DMS79 treated with DMSO at 0.1 percent for 48 hours (cell line): ENCODE results near the gene ZNF200.
A peak's percentile ranks its signal among the peaks of the same experiment; 100 is the strongest.
"Not testable (repeated sequence)": the region's sequence is repeated elsewhere in the genome, so short reads cannot be mapped to it uniquely, and the experiment has no call there.

ENCODE experiments used
- DNase-seq: peaks from one replicate; lab custom pipeline; 2025; lab: John Stamatoyannopoulos, UW

ZNF200 gene

GRCh38 chr16:3234857-3235561 lies at the start of gene ZNF200:
Gene ZNF200, minus strand, starts transcription at chr16:3235158. Its CDS starts 1,403 bp downstream, at chr16:3233755.
- peak; percentile 84 for DNase-seq

DNA sequence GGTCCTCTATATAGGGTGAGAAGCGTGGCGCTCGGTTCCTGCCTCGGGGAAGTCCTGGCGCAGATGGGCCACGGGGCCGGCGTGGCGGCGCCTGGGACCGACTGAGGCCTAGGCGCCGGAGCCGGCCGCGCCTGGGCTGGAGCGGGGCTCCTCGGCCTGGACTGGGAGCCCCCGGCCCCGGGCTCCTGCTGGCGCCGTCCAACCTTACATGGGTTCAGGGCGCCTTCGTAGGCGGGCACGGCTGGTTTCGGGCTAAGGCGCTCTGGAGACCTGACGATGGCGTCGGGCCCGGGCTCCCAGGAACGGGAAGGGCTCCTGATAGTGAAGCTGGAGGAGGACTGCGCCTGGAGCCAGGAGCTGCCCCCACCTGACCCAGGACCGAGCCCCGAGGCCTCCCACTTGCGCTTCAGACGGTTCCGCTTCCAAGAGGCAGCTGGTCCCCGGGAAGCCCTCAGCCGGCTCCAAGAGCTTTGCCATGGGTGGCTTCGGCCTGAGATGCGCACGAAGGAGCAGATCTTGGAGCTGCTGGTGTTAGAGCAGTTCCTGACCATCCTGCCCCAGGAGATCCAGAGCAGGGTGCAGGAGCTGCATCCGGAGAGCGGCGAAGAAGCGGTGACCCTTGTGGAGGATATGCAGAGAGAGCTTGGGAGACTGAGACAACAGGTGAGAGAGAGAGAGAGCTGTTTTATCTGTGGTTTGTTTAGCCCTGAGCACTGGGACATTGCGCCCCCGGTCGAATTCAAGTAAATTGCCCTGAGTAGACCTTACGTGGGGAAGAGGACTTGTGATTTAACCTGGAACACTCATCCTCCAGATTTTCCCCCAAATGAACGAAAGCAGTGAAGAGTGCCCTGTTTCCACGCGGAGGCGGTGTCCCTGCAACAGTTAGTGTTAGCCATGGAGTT lies 48.8 kb upstream of the ZNF200 start:
- no peak for DNase-seq

GRCh38 chr16:3282730-3283542 lies 48.0 kb upstream of the ZNF200 start, which contains the start of gene ZNF263:
Gene ZNF263, plus strand, starts transcription at chr16:3283491. Its CDS starts 328 bp downstream, at chr16:3283819.
- peak; percentile 96 for DNase-seq

GRCh38 chr16:3282103-3282729 lies 47.3 kb upstream of the ZNF200 start:
- peak; percentile 81 for DNase-seq

DNA sequence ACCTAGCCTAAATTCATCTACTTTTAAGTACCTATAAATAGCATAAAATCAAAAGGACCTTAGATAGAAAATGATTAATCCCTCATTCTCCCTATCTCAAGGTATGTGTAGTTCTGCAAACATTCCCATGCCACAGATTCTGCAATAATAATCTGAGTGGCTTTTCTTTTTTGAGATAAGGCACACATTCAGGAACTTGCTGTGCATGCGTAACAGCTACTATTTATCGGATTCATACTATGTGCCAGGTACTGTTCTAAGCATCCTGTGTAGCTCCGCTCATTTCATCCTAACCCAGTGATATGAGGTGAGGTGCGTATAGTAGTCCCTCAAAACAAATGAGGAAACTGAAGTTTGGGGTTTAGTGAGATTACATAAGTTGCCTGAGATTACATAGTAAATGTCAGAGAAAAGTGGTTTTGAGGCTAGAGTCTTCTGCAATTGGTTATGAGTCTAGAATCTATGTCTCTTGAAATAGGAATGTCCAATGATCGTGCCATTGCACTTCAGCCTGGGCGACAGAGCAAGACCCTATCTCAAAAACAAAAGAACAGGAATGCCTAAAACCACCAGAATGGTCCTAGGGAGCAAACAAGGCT lies 46.4 kb upstream of the ZNF200 start:
- DNase-seq: no peak

GRCh38 chr16:3276679-3277078 lies 41.7 kb upstream of the ZNF200 start:
- DNase-seq: no peak

- no peak for DNase-seq
Measured at GRCh38 chr16:3274947-3275346, 40.0 kb upstream of the ZNF200 start.

DNA sequence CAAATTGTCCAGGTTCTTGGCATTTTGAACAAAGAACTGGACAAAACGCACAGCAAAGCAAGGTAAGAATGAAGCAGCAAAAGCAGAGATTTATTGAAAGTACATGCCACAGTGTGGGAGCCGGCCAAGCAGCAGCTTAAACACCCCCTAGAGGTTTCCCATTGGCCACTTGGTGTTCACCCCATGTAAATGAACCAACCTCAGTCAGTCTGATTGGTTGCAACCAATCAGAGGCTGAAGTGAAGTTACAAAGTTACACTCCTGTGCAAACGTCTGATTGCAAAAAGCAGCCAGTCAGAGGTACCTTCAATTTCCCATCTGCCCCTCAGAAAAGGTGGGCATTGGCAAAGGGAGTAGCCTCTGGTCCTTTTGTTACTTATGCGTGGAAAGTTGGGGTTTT lies 39.5 kb upstream of the ZNF200 start:
- no peak for DNase-seq

GRCh38 chr16:3271281-3271680 lies 36.3 kb upstream of the ZNF200 start:
- not testable (repeated sequence) for DNase-seq

- DNase-seq: not testable (repeated sequence)
Measured at GRCh38 chr16:3270718-3271117, 35.8 kb upstream of the ZNF200 start.

- DNase-seq: no peak
Measured at GRCh38 chr16:3268294-3268693, 33.3 kb upstream of the ZNF200 start.

- no peak for DNase-seq
Measured at GRCh38 chr16:3266873-3267537, 32.0 kb upstream of the ZNF200 start.

DNA sequence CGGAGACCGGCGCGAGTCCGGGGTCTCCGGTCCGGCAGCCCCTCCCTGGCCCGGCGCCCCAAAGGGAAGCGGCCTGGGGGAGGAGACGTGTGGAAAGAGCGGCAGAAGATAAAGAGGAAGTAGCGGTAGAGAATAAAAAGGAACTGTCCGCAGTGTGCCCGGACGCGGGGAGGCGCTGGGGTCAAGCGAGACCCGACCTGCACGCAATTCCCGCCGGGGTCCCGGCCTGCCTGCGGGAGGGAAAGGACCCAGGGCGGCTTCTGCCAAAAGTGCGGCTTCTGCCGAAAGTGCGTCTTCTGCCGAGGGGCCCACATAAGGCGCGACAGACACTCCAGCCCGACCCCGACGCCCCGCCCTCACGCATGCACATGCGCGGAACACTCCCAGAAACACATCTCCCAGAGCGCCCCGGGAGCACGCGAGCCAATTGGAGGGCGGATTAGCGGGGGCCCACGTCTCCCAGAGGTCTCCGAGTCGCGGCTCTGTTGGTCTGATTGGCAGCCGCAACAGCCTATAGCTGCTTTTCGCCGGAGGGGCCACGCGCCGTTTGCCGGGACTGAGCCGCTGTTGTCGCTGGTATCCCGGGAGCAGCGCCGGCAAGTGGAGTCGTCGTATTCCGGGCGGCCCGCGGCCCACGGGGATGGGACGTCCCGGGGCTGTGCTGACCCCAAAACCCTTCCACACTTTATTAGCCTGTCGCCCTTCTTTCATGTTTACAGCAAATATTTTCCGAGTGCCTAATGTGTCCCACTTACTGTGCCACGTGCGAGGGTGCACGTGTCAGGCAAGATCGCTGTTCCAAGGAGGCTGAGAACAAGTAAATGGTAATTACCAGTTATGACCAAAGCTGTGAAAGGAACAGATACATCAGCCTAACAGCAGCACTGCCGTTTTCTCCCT lies 29.4 kb upstream of the ZNF200 start:
- DNase-seq: peak; percentile 94

GRCh38 chr16:3262517-3262916 lies 27.6 kb upstream of the ZNF200 start:
- DNase-seq: no peak

GRCh38 chr16:3259836-3260235 lies 24.9 kb upstream of the ZNF200 start:
- DNase-seq: no peak

DNA sequence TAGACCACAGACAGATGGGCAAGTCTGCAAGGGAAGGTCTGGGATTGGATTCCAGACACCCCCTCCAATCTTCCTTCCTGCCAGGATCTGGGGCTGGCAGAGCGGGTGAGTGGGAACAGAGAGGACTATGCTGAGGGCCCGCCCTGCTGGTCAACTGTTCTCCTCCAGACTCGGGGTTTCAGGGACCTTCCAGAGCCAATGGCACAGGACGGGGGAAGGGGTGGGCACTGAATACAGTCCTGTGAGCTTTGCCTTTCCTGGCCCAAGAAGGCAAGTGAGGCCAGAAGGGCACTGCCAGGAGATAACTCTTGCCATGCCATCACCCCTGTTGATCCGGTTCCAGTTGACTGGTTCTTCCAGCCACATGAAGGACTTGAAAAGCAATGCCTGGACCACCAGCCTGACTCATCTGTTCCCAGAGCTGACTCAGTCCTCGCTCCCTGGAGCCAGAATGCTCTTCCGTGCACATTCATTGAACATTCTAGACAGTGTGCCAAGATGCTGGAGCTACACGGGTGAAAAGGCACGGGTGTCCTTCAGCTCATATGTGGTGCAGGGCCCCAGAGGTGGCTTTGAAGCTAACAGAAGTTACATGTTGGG lies 22.0 kb upstream of the ZNF200 start:
- no peak for DNase-seq

DNA sequence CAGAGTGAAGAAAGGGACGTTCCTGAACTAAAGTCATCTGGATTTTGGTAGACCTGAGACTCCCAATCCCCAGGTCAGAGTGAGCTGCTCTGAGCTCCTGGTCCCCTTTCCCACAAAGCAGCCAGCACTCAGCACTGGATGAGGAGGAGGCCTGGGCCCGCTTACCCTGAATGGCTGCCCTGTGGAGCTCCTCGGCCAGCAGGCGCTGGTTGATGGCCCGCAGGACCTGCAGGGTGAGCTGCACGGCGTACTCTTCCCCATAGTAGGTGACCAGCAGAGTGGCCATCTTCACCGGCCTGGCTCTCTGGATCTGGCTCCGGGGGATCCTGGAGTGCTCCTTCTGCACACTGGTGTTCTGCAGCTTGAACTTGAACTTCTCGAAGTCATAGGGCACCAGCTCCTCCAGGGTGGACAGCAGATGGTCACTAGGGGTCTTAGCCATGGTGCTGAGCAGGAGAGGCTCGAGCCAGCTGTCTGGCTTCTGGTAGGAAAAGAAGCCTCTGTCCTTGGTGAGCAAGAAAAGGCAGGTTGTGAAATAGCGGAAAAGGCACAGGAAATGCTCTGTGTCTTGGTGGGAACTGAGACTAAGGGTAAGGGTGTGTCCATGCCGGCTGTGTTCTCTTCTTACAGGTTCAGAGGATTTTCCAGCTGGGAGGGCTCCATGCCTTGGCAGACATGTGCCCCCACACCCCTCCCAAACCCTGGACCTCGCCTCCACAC lies 21.3 kb upstream of the ZNF200 start, which contains the start of gene MEFV:
MEFV (minus strand) TSS at position 488 of the 720 bp plus-strand sequence; CDS start at position 442, 46 bp downstream.
- DNase-seq: no peak

GRCh38 chr16:3254309-3254708 lies 19.4 kb upstream of the ZNF200 start:
- no peak for DNase-seq
